ENCODE results near the gene NF1. TPM values are rescaled to one million over a fixed set of nuclear protein-coding genes. Genes with fewer than 3 reads are reported as not detected.

NF1 gene
- total and polyA plus RNA-seq, 7 donors: 4.8 to 83.8 (median 40.7) TPM

DNA sequence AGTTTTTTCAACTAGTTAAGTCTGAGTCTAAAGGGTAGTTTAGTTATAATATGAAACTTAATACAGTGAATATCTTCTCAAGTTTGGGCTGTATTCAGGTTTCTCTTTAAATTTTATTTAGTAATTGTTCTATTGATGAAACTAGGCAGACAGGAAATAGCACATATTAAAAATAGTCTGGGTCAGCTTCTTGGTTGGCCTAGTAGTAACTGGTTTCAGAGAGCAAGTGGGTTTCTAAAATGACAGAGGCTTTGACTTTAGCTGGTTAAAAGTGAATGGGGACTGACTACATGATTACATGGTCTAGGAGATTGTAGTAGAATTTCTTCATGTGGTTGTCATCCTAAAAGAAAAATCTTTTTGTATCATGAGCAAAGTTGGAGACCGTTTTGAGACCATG lies 155.5 kb downstream of the NF1 start:
- Histone ChIP-seq H3K4me3 (no peak overlapping the region), H3K4me1 (no peaks in the 10 kb centered on the region), H3K9me3 (no peaks in the 10 kb centered on the region), H3K27ac (no peak overlapping the region), H3K36me3 (peaks cover 0 to 37% (median 6%) of the 10 kb centered on the region in 4 donors), H3K27me3 (no peaks in the 10 kb centered on the region)
- WGBS, 2 donors: 74 to 95% methylated on average over 1 of the region's 1 CpG
- TF ChIP-seq POLR2AphosphoS5 (IDR thresholded peaks at IDR 0.05): no peak
- TF ChIP-seq EP300 (IDR thresholded peaks at IDR 0.05): no peak
- no peak for TF ChIP-seq POLR2A (IDR thresholded peaks at IDR 0.05)
- TF ChIP-seq, protein P1, sequence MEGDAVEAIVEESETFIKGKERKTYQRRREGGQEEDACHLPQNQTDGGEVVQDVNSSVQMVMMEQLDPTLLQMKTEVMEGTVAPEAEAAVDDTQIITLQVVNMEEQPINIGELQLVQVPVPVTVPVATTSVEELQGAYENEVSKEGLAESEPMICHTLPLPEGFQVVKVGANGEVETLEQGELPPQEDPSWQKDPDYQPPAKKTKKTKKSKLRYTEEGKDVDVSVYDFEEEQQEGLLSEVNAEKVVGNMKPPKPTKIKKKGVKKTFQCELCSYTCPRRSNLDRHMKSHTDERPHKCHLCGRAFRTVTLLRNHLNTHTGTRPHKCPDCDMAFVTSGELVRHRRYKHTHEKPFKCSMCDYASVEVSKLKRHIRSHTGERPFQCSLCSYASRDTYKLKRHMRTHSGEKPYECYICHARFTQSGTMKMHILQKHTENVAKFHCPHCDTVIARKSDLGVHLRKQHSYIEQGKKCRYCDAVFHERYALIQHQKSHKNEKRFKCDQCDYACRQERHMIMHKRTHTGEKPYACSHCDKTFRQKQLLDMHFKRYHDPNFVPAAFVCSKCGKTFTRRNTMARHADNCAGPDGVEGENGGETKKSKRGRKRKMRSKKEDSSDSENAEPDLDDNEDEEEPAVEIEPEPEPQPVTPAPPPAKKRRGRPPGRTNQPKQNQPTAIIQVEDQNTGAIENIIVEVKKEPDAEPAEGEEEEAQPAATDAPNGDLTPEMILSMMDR (IDR thresholded peaks at IDR 0.05): no peak
- DNase-seq: no peak
- intact Hi-C loops (cut with DNase I): no loop called here

DNA sequence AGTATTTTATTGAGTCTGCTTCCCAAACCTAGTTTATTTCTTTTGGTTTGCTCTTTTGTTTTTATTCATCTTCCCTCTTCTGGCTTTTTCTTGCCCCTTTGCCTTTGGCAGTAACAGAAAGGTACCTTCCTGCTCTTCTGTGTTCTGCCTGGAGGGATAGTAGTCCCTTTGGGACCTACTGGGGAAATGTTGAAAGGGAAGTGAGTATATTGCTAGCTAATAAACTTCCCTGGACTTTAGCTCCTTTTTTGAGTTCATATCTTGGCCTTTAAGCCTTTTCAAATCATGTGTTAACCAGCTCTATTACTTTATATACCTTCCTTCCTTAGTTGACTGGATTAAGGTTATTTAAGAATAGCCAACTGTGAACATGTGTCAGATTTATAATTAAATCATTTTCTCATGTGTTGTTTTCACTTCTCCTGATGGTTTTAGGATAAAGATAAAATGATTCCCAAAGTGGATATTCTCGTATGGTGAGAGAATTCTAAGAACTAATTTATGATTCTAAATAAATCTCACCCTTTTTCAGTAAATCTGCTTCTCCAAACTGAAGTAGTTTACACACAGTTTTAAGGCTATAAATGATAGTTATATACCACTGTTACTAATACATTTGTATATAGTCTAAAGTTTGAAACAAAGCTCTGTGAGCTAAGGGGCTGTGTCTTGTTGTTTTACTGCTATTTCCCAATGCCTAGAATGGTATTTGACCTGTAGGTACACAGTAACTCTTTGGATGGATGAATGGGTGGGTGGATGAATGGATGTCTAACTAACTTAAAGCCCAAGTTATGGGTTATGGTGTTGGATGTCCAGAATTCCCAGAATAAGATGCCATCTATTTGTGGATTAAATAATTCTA lies 156.6 kb downstream of the NF1 start:
- DNase-seq: no peak
- intact Hi-C loops (cut with DNase I): no loop called here
- 86 to 87% methylated on average over 1 of the region's 1 CpG for WGBS, 2 donors
- Histone ChIP-seq H3K36me3 (peaks cover 0 to 31% (median 3%) of the 10 kb centered on the region in 4 donors), H3K9me3 (no peaks in the 10 kb centered on the region), H3K27me3 (no peaks in the 10 kb centered on the region), H3K27ac (no peak overlapping the region), H3K4me1 (no peaks in the 10 kb centered on the region), H3K4me3 (no peak overlapping the region)
- no peak for TF ChIP-seq POLR2AphosphoS5 (IDR thresholded peaks at IDR 0.05)
- TF ChIP-seq EP300 (IDR thresholded peaks at IDR 0.05): no peak
- TF ChIP-seq POLR2A (IDR thresholded peaks at IDR 0.05): no peak

DNA sequence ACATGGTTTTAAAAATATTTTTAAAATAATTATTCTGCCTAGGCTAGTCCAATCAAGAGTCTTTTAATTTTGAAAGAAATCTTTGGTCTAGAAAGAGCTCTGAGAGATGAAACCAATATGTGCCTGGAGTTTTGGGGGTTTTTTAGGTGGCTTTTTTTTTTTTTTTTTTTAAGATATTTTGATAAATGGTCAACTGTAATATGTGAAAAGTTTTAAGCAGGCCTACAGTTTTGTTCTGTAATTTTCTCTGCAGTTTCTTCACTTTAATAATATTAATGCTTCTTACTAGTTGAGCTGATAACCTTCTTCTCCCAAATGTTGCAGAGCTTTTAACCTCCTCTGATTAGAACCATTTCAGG lies 157.2 kb downstream of the NF1 start:
- TF ChIP-seq POLR2A (IDR thresholded peaks at IDR 0.05): no peak
- TF ChIP-seq, protein P1 (IDR thresholded peaks at IDR 0.05): no peak
- TF ChIP-seq POLR2AphosphoS5 (IDR thresholded peaks at IDR 0.05): no peak
- no peak for TF ChIP-seq EP300 (IDR thresholded peaks at IDR 0.05)
- DNase-seq: no peak
- H3K27ac ChIP-seq: no peak overlapping the region
- peaks cover 0 to 31% (median 3%) of the 10 kb centered on the region in 4 donors for H3K36me3 ChIP-seq
- no peaks in the 10 kb centered on the region for H3K9me3 ChIP-seq
- intact Hi-C loops (cut with DNase I): no loop called here
- no peak overlapping the region for H3K4me3 ChIP-seq
- no peaks in the 10 kb centered on the region for H3K27me3 ChIP-seq
- no peaks in the 10 kb centered on the region for H3K4me1 ChIP-seq

DNA sequence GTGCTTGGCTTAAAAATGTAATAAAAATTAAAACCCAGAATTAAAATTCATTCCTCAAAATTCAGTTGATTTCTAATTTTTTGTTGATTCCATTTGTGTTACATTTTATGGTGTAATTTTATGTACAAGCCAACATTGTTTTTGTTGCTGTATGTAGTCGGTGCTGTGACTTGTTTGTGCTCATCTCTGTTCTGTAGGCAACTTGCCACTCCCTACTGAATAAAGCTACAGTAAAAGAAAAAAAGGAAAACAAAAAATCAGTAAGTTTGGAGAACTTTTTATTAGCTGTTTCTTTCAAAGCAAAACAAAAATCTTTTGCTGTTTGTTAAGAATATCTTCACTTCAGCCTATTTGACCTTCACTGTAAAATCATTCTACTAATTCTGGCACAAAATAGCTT lies 158.0 kb downstream of the NF1 start:
- intact Hi-C loops (cut with DNase I): no loop called here
- H3K27ac ChIP-seq: no peak overlapping the region
- TF ChIP-seq POLR2AphosphoS5 (IDR thresholded peaks at IDR 0.05) (no peak), EP300 (IDR thresholded peaks at IDR 0.05) (no peak)
- WGBS, 2 donors: 71 to 84% methylated on average over 1 of the region's 1 CpG
- no peaks in the 10 kb centered on the region for H3K9me3 ChIP-seq
- no peak for DNase-seq
- H3K4me3 ChIP-seq: no peak overlapping the region
- H3K27me3 ChIP-seq: no peaks in the 10 kb centered on the region
- peaks cover 0 to 31% (median 3%) of the 10 kb centered on the region in 4 donors for H3K36me3 ChIP-seq
- no peaks in the 10 kb centered on the region for H3K4me1 ChIP-seq

DNA sequence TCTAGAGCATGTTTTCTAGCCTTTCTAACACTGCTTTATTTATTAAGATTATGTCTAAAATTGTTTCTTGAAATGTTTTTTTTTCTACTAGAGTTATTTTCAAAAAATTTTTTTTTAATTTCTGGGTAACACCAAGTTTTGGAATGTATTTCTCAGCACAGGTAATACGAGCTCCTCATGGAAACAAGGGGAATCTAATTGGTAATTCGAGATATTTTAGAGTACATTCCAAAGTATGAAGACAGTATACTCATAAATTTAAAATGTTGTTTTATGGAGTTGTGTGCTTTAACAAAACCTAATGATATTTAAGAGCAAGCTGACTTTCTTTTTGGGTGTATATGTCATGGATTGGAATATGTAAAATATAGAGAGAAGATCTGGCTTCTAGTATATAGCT lies 159.9 kb downstream of the NF1 start:
- intact Hi-C loops (cut with DNase I): no loop called here
- 96 to 97% methylated on average over 2 of the region's 2 CpGs for WGBS, 2 donors
- no peak for TF ChIP-seq POLR2A (IDR thresholded peaks at IDR 0.05)
- TF ChIP-seq EP300 (IDR thresholded peaks at IDR 0.05): no peak
- TF ChIP-seq, protein P1 (IDR thresholded peaks at IDR 0.05): no peak
- TF ChIP-seq POLR2AphosphoS5 (IDR thresholded peaks at IDR 0.05): no peak

More for the DNA sequence above, 159.9 kb downstream of the NF1 start:
- H3K36me3 ChIP-seq: peaks cover 0 to 32% (median 2%) of the 10 kb centered on the region in 4 donors
- H3K4me1 ChIP-seq: no peaks in the 10 kb centered on the region
- H3K4me3 ChIP-seq: no peak overlapping the region
- no peak overlapping the region for H3K27ac ChIP-seq
- DNase-seq: no peak
- H3K27me3 ChIP-seq: no peaks in the 10 kb centered on the region
- H3K9me3 ChIP-seq: no peaks in the 10 kb centered on the region

Measured in sigmoid colon (tissue), 7 donors.